Gastroesophageal sphincter (tissue), 3 donors: Measurements from ENCODE around the gene COG1.

ENCODE experiments used
- POLR2AphosphoS5 ChIP-seq: sonication (generic); formaldehyde crosslinking; IDR thresholded peaks from one replicate; pipeline ENCODE4 v1.6.1; 2017; ENCODE audit warnings: antibody characterized with exemption
- TF ChIP-seq, protein P1 (sequence below), 4 experiments: fragments of 200-600 bp in 2 of 4; fragments of 450-650 bp in 2 of 4; sonication (generic) in 1 of 4; IDR thresholded peaks; one replicate each; pipeline ENCODE4 v1.5.1; 2017 to 2019; ENCODE audit warnings: antibody characterized with exemption in 4 of 4, mild to moderate bottlenecking in 2 of 4, moderate library complexity in 2 of 4

DNA sequence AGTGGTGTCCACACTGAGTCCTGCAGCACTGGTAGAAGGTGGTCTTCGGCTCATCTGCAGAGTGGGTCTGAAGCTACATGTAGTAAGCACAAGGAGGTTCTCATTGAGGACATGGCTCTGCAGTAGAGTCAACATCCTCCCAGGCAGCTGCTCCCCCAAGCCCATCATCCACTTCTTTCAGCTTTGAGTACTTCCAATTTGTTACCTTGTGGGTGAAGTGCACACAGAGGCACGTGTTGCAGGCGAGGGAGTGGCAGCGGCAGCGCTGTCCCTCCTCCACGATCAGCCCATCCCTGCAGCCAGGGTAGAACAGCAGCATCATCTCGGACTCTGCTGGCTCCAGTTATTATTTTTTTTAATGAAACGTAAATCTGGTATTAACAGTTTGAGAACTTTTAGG lies 29.8 kb upstream of the COG1 start:
- TF ChIP-seq POLR2AphosphoS5 = no peak
- TF ChIP-seq, protein P1, sequence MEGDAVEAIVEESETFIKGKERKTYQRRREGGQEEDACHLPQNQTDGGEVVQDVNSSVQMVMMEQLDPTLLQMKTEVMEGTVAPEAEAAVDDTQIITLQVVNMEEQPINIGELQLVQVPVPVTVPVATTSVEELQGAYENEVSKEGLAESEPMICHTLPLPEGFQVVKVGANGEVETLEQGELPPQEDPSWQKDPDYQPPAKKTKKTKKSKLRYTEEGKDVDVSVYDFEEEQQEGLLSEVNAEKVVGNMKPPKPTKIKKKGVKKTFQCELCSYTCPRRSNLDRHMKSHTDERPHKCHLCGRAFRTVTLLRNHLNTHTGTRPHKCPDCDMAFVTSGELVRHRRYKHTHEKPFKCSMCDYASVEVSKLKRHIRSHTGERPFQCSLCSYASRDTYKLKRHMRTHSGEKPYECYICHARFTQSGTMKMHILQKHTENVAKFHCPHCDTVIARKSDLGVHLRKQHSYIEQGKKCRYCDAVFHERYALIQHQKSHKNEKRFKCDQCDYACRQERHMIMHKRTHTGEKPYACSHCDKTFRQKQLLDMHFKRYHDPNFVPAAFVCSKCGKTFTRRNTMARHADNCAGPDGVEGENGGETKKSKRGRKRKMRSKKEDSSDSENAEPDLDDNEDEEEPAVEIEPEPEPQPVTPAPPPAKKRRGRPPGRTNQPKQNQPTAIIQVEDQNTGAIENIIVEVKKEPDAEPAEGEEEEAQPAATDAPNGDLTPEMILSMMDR (IDR thresholded peaks at IDR 0.05) = no peak
